SJSA1 (cell line): ENCODE results near the gene RANBP3L. TPM values are rescaled to one million over a fixed set of nuclear protein-coding genes. Genes with fewer than 3 reads are reported as not detected.
"Not testable (repeated sequence)": the region's sequence is repeated elsewhere in the genome, so short reads cannot be mapped to it uniquely, and the experiment has no call there.

Experiments
- DNase-seq, 2 experiments: peaks; one replicate each; pipeline ENCODE4 v3.0.0-alpha.2; 2015 to 2020; ENCODE audit warnings: low spot score in 2 of 2, low read depth in 1 of 2
- H3K27ac ChIP-seq: fragments of 250-450 bp; sonication (Bioruptor Pico); 2 replicates; pipeline ENCODE4 v1.5.1; 2020; ENCODE audit warnings: mild to moderate bottlenecking, moderate library complexity
- H3K27me3 ChIP-seq: fragments of 250-450 bp; sonication (Bioruptor Pico); replicated peaks from 2 replicates; pipeline ENCODE4 v1.5.1; 2020; ENCODE audit warnings: mild to moderate bottlenecking, moderate library complexity
- H3K36me3 ChIP-seq: fragments of 250-450 bp; sonication (Bioruptor Pico); 2 replicates; pipeline ENCODE4 v1.5.1; 2020; ENCODE audit warnings: mild to moderate bottlenecking
- H3K4me1 ChIP-seq: fragments of 250-450 bp; sonication (Bioruptor Pico); replicated peaks from 2 replicates; pipeline ENCODE4 v1.6.1; 2021; ENCODE audit warnings: mild to moderate bottlenecking
- H3K4me3 ChIP-seq: fragments of 250-450 bp; sonication (Bioruptor Pico); 2 replicates; pipeline ENCODE4 v1.5.1; 2020; ENCODE audit warnings: mild to moderate bottlenecking
- H3K9me3 ChIP-seq: fragments of 250-450 bp; sonication (Bioruptor Pico); replicated peaks from 2 replicates; pipeline ENCODE4 v1.5.1; 2020; ENCODE audit warnings: mild to moderate bottlenecking
- total RNA-seq: library from RNA; depleted of rRNA; stranded (reverse); fragments of >200 nt; shearing (Covaris generic); gene quantifications from 2 replicates; pipeline ENCODE4 v1.2.3, GENCODE V29; 2014

RANBP3L gene
- total RNA-seq, 1 experiment from 2014 or later = not detected

DNA sequence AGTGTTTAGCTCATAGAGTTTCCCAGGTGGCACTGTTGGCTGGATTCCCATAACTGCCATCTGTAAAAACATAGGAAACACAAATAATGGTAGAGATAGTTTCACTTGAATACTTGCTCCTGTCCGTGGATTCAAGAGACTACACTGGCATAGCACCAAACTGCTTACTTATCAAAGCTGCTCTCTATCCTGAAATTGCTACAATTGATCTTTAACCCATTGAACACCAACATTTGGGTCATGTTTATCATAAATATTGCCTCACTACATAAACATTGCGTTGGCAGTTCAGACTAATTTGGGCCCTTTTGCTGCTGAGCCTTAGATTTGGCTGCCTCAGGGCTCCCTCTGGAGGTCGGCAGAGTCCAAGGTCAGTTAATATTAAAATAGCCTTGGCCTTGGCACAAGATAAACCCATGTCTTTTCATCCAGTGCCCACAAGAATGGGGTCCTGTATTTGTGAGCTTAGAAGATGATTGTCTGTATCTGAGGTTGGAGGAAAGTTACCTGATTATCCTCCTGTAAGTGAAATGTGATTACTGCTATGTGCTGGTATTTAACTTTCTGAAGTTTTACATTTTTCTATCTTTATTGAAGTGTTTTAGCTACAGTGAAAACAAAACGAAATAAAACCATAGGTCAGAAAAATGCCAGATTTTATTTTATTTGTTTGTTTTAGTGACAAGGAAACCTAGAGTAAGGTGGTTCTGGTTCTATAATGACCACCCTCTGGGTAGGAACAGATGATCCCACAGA, 4.0 kb upstream of the RANBP3L start:
- Histone ChIP-seq H3K4me3 (no peak overlapping the region), H3K9me3 (no peaks in the 10 kb centered on the region), H3K27ac (no peak overlapping the region), H3K4me1 (peaks cover 17% of the 10 kb centered on the region), H3K36me3 (no peaks in the 10 kb centered on the region), H3K27me3 (no peaks in the 10 kb centered on the region)
- peak in 1 of 2 experiments; percentile 42 for DNase-seq

DNA sequence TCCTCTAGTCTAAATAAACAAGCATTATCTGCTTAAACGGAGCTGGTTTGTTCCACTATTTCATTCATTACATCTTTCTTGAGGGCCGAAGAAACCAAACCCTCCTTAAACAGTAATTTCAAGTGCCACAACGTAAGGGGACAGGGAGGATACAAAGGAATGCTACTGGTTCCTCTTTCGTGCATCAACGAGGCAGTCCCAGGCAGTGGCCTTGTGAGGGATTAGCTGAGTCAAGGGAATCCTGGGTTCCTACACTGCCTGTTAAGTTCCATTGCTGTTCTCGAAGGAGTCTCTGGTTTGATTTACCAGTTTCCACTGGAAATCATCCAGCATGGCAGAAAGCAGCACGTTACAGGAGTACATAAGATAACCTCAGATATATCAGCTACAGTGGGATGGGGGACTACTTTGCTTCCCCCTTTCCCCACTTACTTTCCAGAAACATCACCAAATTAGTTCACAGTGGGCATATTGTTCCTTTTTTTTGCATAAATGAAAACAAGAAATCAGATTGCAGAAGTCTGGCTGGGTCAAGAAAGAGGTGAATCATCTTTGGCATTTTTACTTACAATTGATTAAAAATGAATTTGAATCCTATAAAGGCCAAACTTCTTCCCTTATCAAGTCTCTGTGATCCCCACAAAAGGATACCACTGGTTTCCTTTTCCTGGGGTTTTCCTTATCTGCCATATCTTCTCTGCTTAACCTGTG, 2.5 kb upstream of the RANBP3L start:
- DNase-seq = no peak
- Histone ChIP-seq H3K36me3 (no peaks in the 10 kb centered on the region), H3K4me3 (no peak overlapping the region), H3K9me3 (no peaks in the 10 kb centered on the region), H3K27me3 (no peaks in the 10 kb centered on the region), H3K27ac (no peak overlapping the region), H3K4me1 (peaks cover 17% of the 10 kb centered on the region)

DNA sequence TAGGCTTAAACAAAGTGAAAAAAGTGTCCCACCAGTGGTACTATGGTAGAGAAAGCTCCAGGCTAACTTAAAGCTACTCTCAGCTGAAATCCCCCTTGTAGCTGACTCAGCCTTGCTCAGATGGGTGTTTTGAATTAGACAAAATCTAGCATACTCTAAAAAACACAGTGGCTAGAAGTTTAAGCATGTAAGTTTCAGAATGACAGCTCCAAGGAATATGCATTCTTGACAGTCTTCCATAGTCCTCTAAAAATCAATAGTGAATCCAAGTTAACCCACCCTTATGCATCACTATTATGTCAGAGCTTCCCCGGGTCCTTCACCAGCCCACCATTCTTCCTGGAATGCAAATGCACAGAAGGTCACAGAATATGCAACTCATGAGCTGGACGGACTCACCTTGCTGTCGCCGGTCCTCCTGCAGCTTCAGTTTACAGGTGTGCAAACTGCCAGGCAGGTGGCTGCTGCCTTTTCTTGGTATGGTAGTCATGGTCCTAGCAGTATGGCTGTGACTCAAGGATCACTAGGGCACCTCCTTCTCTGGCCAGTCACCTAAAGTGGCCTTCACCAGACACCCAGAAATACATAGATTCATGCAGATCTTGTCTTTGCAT, 668 bp downstream of the RANBP3L start:
- DNase-seq = no peak
- 0 out of 2 replicates have a peak, but pooled peaks cover 2% of the 10 kb centered on the region for H3K27me3 ChIP-seq
- no peak overlapping the region for H3K4me3 ChIP-seq
- peaks cover 17% of the 10 kb centered on the region for H3K4me1 ChIP-seq
- no peaks in the 10 kb centered on the region for H3K36me3 ChIP-seq
- no peak overlapping the region for H3K27ac ChIP-seq
- H3K9me3 ChIP-seq = no peaks in the 10 kb centered on the region

DNA sequence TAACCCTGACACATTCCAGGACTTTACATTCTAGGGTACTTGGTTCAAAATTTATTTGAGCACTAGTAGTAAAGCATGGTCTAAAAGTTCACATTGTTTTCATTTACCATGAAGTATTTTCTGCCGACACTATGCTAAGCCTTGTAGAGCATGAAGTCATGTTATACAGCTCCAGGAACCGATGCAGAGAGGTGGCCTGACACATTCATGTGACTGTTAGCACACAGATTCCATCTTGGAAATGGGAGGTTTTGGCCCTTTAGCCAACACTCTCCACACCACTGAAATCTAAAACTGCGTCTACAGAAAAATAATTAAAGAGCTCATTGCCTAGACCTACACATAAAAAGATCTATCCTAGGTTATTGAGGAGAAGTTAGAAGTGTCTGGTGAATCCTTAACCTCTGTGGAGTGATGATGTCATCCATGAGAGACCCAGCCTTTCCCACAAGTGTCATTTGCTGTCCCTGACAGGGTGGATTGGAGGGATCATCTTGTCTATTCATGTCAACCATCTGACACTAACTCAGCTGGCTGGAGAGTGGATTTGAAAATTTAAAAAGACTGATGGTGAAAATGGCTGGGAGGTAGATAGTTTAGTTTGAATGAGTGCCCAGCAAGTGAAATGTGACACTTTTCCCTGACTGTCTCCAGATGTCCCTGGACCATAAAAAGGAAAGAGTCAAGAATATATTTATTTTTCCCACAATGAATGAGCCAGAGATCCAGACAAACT, 1.3 kb downstream of the RANBP3L start:
- Histone ChIP-seq H3K27ac (no peak overlapping the region), H3K9me3 (no peaks in the 10 kb centered on the region), H3K27me3 (0 out of 2 replicates have a peak, but pooled peaks cover 3% of the 10 kb centered on the region), H3K4me1 (peaks cover 17% of the 10 kb centered on the region), H3K4me3 (no peak overlapping the region), H3K36me3 (no peaks in the 10 kb centered on the region)
- DNase-seq = no peak

DNA sequence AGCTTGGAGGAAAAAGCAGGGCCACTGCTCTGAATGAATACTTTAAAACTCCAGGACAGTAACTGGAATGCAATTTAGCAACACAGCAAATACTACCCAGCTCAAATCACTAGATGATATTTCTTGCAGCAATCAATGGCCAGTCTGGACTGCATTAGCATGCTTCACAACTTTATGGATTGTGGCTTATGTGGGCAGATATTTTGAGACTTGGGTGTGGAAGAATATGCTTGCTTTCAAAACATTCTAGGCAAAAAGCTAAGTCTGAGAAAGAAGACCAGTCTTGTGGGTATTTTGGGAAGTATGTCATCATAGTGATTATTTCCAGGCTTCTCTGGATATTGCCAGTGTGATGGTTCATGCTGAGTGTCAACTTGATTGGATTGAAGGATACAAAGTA, 3.1 kb downstream of the RANBP3L start:
- Histone ChIP-seq H3K9me3 (no peaks in the 10 kb centered on the region), H3K27ac (no peak overlapping the region), H3K4me3 (no peak overlapping the region), H3K36me3 (no peaks in the 10 kb centered on the region), H3K27me3 (0 out of 2 replicates have a peak, but pooled peaks cover 3% of the 10 kb centered on the region), H3K4me1 (peaks cover 17% of the 10 kb centered on the region)
- DNase-seq = no peak

DNA sequence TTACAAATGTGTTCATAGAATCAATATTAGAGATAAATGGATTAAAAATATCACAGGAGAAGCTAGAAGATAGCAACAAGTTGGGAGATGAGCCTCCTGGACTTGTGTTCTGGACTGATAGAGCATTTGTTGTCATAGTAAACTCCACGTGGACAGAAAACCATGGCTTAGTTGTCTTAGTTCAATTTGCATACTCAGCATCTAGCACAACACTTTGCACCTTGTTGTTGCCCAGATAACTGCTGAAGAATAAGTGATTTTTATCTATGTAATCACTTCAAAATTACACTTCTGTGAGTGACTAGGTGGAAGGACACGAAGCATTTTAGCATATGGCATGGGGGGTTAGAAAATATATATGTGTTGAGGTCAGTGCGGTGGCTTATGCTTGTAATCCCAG, 4.0 kb downstream of the RANBP3L start:
- no peak for DNase-seq
- Histone ChIP-seq H3K27ac (no peak overlapping the region), H3K4me1 (peaks cover 17% of the 10 kb centered on the region), H3K4me3 (no peak overlapping the region), H3K27me3 (0 out of 2 replicates have a peak, but pooled peaks cover 3% of the 10 kb centered on the region), H3K36me3 (no peaks in the 10 kb centered on the region), H3K9me3 (no peaks in the 10 kb centered on the region)

DNA sequence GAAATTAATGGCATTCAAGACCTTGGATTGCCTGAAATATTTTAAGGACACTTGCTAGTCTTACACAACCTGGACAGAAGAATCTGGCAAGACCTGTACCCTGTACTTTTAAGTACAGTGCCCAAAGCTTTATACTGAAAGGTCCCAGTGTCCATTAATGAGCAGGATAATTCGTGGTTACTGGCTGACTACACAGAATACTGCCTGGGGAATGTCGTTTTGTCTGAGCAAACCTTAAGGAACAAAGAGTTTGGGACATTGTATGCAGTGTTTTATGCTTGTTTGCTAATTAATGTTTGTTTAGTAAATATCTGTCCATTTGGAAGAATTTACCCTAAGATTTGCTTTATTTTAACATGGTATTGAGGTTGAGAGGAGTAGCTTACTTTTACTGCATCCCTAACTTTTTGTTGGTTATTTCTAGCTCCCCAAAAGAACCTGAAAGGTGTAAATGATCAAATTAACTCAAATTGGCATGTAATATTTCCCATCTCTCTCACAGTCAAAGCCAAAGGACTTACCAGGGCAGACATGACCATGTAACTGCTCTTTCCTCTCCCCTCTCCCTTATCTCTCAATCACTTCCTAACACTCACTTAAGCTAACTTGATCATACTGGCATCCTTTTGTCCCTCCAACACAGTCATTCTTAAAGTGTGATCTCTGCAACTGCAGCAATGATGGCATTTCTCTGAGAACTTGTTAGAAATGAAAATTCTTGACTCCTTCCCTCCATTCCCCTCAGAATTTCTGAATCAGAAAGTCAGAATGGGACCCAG, 15.7 kb downstream of the RANBP3L start:
- Histone ChIP-seq H3K27ac (no peak overlapping the region), H3K4me3 (no peak overlapping the region), H3K27me3 (peaks cover 10% of the 10 kb centered on the region; the same call in 1 of the 2 replicates), H3K36me3 (no peaks in the 10 kb centered on the region), H3K9me3 (no peaks in the 10 kb centered on the region), H3K4me1 (no peaks in the 10 kb centered on the region)
- no peak for DNase-seq

DNA sequence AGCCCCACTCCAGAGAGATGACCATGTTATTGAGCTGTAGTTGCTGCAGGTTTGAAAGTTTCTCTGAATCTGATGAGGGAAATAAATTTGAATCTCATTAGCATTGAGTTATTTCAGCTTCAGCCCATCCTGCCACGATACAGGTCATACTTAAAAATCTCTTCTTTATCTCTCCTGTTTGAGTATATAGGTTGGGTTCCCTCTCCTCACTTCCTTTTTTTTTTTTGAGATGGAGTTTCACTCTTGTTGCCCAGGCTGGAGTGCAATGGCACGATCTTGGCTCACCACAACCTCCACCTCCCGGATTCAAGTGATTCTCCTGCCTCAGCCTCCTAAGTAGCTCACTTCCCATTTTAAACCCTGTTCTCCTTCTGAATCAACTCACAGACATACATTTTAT, 17.9 kb downstream of the RANBP3L start:
- peaks cover 14% of the 10 kb centered on the region for H3K27me3 ChIP-seq
- not testable (repeated sequence) for H3K4me3 ChIP-seq, H3K36me3 ChIP-seq, H3K4me1 ChIP-seq, H3K9me3 ChIP-seq, DNase-seq, H3K27ac ChIP-seq

DNA sequence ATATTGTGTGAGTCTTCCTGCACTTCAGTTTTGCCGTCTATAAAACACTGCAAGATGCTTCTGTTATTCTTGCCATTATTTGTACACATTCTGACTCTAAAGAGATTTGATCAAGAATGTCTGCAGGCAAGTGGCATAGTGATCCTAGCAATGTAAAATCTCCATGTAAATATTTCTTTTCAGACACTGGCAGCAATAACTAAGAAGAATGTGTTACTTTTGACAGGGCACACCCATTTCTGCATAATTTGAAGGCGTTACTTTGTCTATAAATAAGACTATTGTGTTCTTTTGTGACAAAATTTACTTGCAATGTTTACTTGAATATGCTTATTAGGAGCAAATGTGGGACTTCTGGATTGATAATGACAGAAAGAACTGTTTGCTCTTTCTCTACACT, 20.1 kb downstream of the RANBP3L start:
- peaks cover 14% of the 10 kb centered on the region for H3K27me3 ChIP-seq
- no peak for DNase-seq

DNA sequence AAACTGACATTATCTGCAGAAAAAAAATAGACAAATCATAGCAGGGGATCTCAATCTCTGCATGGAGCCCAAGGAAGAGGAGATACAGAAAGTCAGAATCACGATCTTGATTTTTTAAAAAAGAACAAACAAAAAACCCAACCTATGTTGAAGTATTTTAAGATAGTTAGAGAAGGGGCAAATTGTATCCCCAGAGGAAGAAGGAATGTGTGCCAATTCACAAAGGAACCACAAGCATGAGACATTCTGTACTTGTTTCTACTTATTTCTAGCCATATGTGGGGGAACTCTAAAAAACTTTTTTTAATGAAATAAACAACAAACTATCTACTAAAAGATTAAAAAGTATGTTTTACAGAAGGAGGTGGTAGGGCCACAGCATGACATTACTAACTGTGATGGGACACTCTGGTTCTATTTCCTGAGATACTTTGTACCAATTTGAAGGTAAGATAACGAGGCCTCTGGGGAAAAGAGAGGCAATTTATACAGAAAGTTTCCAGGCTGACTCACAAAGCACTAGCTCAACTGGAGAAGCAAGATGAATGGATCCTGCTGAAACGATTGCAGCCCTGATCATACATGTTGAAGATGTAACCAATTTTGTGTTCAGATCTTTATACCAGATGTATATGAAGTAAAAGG, 22.5 kb downstream of the RANBP3L start:
- Histone ChIP-seq H3K9me3 (no peaks in the 10 kb centered on the region), H3K27ac (no peak overlapping the region), H3K36me3 (no peaks in the 10 kb centered on the region), H3K4me1 (no peaks in the 10 kb centered on the region), H3K27me3 (peaks cover 9% of the 10 kb centered on the region), H3K4me3 (no peak overlapping the region)
- no peak for DNase-seq

More for the DNA sequence above, 20.1 kb downstream of the RANBP3L start:
- Histone ChIP-seq H3K27ac (no peak overlapping the region), H3K36me3 (no peaks in the 10 kb centered on the region), H3K4me3 (no peak overlapping the region), H3K9me3 (no peaks in the 10 kb centered on the region), H3K4me1 (no peaks in the 10 kb centered on the region)

DNA sequence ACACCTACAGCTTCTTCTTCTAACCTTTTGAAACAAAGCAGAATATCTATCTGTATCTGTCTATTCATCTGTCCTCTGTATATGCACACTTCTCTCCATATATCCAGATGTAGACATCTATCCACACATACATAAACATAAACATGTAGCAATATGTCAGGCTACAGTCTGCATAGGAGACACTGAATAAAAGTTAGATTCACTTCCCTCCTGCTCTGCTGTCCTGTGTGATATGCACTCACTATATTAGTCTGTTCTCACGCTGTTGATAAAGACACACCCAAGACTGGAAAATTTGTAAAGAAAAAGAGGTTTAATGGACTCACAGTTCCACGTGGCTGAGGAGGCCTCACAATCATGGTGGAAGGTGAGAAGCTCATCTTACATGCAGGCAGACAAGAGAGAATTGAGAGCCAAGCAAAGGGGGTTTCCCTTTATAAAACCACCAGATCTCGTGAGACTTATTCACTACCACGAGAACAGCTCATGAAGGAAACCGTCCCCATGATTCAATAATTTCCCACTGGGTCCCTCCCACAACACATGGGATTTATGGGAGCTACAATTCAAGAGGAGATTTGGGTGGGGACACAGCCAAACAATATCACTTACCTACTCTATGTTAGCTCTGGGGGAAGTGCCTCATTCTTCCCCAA, 24.1 kb downstream of the RANBP3L start:
- H3K27ac ChIP-seq = no peak overlapping the region
- no peak overlapping the region for H3K4me3 ChIP-seq
- peaks cover 7% of the 10 kb centered on the region; the same call in 1 of the 2 replicates for H3K27me3 ChIP-seq
- no peaks in the 10 kb centered on the region for H3K36me3 ChIP-seq
- DNase-seq = no peak
- no peaks in the 10 kb centered on the region for H3K9me3 ChIP-seq
- no peaks in the 10 kb centered on the region for H3K4me1 ChIP-seq

DNA sequence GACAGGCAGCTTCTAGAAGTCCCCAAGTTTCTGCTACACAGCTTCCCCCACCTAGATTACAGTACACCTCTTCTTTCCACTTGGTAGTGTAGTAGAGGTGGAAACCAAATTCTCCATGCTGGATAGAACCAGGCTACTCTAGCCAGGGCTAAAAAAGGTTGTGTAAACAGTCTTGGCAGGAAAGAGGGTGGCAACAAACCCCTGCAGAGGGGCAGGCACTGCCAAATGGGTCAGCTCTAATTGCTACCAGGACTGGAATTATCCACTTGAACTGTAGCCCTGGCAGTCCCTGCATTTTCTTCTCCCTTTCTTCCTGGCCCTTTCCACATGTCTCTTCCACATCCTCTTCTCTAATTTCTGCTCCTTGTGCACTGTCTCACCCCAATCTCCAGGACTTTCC, 24.8 kb downstream of the RANBP3L start:
- H3K9me3 ChIP-seq = no peaks in the 10 kb centered on the region
- DNase-seq = no peak
- no peaks in the 10 kb centered on the region for H3K4me1 ChIP-seq
- no peak overlapping the region for H3K27ac ChIP-seq
- no peaks in the 10 kb centered on the region for H3K36me3 ChIP-seq
- H3K4me3 ChIP-seq = no peak overlapping the region
- H3K27me3 ChIP-seq = peaks cover 7% of the 10 kb centered on the region; the same call in 1 of the 2 replicates
